ENCODE measurements around the gene ERCC2. TPM values are rescaled to one million over a fixed set of nuclear protein-coding genes. Genes with fewer than 3 reads are reported as not detected.
"Not testable (repeated sequence)": the region's sequence is repeated elsewhere in the genome, so short reads cannot be mapped to it uniquely, and the experiment has no call there.

The ERCC2 gene
- total RNA-seq, 2 donors from 2014 or later, result 18.1 to 44.0 TPM

- no peak for ATAC-seq
- H3K27ac Mint-ChIP-seq, result no peak overlapping the region
These were observed 22.6 kb downstream of the ERCC2 start for GRCh38 chr19:45347570-45348366.

DNA sequence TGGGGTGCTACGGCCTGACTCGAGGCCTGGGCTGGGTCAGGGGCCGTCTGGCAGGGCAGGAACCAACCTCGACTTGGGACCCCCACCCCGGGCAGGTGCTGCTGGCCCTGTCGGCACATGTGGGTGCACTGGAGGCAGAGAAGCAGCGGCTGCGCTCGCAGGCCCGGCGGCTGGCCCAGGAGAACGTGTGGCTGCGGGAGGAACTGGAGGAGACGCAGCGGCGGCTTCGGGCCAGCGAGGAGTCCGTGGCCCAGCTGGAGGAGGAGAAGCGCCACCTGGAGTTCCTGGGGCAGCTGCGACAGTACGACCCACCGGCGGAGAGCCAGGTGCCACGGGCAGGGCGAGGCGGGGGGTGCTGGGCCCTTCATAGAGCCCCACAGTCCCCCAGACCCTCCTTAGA is 23.9 kb downstream of the ERCC2 start:
- ATAC-seq, result no peak
- Mint-ChIP-seq H3K27ac (no peak overlapping the region), H3K9me3 (no peaks in the 10 kb centered on the region), H3K27me3 (peaks cover 0 to 6% of the 10 kb centered on the region in 2 donors), H3K36me3 (no peaks in the 10 kb centered on the region), H3K4me1 (ENCODE audit: low read depth in 2 of 2) (no peaks in the 10 kb centered on the region), H3K4me3 (no peak overlapping the region)
- DNase-seq (ENCODE audit: low spot score), result no peak

More at GRCh38 chr19:45347570-45348366, 22.6 kb downstream of the ERCC2 start:
- Mint-ChIP-seq H3K9me3 (no peaks in the 10 kb centered on the region), H3K4me1 (ENCODE audit: low read depth in 2 of 2) (no peaks in the 10 kb centered on the region), H3K27me3 (peaks cover 0 to 6% of the 10 kb centered on the region in 2 donors), H3K36me3 (no peaks in the 10 kb centered on the region), H3K4me3 (no peak overlapping the region)
- no peak for DNase-seq (ENCODE audit: low spot score)

- Mint-ChIP-seq H3K27ac (no peak overlapping the region), H3K36me3 (no peaks in the 10 kb centered on the region), H3K4me1 (ENCODE audit: low read depth in 2 of 2) (no peaks in the 10 kb centered on the region), H3K9me3 (no peaks in the 10 kb centered on the region), H3K4me3 (no peak overlapping the region), H3K27me3 (peaks cover 0 to 6% of the 10 kb centered on the region in 2 donors)
- no peak for DNase-seq (ENCODE audit: low spot score)
- no peak for ATAC-seq
These were observed 24.9 kb downstream of the ERCC2 start for GRCh38 chr19:45345506-45345860.

- H3K4me1 Mint-ChIP-seq (ENCODE audit: low read depth in 2 of 2), result peaks cover 0 to 3% of the 10 kb centered on the region in 2 donors
- H3K27me3 Mint-ChIP-seq, result peaks cover 6 to 10% of the 10 kb centered on the region in 2 donors
- no peak overlapping the region for H3K4me3 Mint-ChIP-seq
- DNase-seq (ENCODE audit: low spot score) (no peak), ATAC-seq (no peak)
- no peaks in the 10 kb centered on the region for H3K36me3 Mint-ChIP-seq
- H3K27ac Mint-ChIP-seq, result no peak overlapping the region
- no peaks in the 10 kb centered on the region for H3K9me3 Mint-ChIP-seq
These were observed 25.5 kb downstream of the ERCC2 start for GRCh38 chr19:45344621-45345505.

GRCh38 chr19:45342911-45343310 is 27.5 kb downstream of the ERCC2 start:
- Mint-ChIP-seq H3K9me3 (no peaks in the 10 kb centered on the region), H3K4me1 (ENCODE audit: low read depth in 2 of 2) (peaks cover 5 to 7% of the 10 kb centered on the region in 2 donors), H3K4me3 (no peak overlapping the region), H3K27ac (no peak overlapping the region), H3K36me3 (no peaks in the 10 kb centered on the region), H3K27me3 (peaks cover 8 to 17% of the 10 kb centered on the region in 2 donors)
- ATAC-seq, result no peak
- DNase-seq (ENCODE audit: low spot score), result no peak

- no peak overlapping the region for H3K4me3 Mint-ChIP-seq
- peaks cover 8 to 15% of the 10 kb centered on the region in 2 donors for H3K27me3 Mint-ChIP-seq
These were observed 29.4 kb downstream of the ERCC2 start for GRCh38 chr19:45340899-45341453.

GRCh38 chr19:45340232-45340898 is 30.0 kb downstream of the ERCC2 start, which contains the start of gene KLC3:
TSS of gene KLC3 (plus strand) at chr19:45340750. CDS start at chr19:45345542, 4,792 bp downstream.
- peaks cover 8 to 14% of the 10 kb centered on the region in 2 donors for H3K27me3 Mint-ChIP-seq
- peak in 1 of 2 donors; percentile 56 for ATAC-seq
- peaks cover 5 to 7% of the 10 kb centered on the region in 2 donors for H3K4me1 Mint-ChIP-seq (ENCODE audit: low read depth in 2 of 2)
- H3K36me3 Mint-ChIP-seq, result no peaks in the 10 kb centered on the region
- peak within 1 kb of the TSS; percentile 75 for H3K4me3 Mint-ChIP-seq
- DNase-seq (ENCODE audit: low spot score), result no peak
- H3K27ac Mint-ChIP-seq, result no peak within 1 kb of the TSS
- H3K9me3 Mint-ChIP-seq, result no peaks in the 10 kb centered on the region

More at GRCh38 chr19:45340899-45341453, 29.4 kb downstream of the ERCC2 start:
- no peak for DNase-seq (ENCODE audit: low spot score)
- peaks cover 5 to 7% of the 10 kb centered on the region in 2 donors for H3K4me1 Mint-ChIP-seq (ENCODE audit: low read depth in 2 of 2)
- no peaks in the 10 kb centered on the region for H3K9me3 Mint-ChIP-seq
- no peak for ATAC-seq
- H3K36me3 Mint-ChIP-seq, result no peaks in the 10 kb centered on the region
- H3K27ac Mint-ChIP-seq, result no peak overlapping the region

DNA sequence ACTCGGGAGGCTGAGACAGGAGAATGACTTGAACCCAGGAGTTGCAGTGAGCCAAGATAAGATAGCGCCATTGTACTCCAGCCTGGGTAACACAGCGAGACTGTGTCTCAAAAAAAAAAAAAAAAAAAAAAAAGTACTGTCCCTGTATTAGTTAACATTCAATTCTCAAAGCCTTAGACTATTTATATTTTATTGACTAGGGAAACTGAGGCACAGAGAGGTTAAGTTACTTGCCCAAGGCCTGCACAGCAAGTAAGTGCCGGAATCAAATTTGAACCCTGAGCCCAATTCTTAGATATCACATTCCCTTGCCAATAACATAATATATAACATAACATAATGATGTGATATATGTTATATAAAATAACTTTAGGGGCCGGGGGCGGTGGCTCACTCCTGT is 30.7 kb downstream of the ERCC2 start:
- Mint-ChIP-seq H3K27ac (no peak overlapping the region), H3K9me3 (no peaks in the 10 kb centered on the region), H3K4me1 (ENCODE audit: low read depth in 2 of 2) (peaks cover 5 to 7% of the 10 kb centered on the region in 2 donors), H3K4me3 (peak overlapping the region; percentile 75), H3K27me3 (peaks cover 8 to 11% of the 10 kb centered on the region in 2 donors), H3K36me3 (no peaks in the 10 kb centered on the region)
- DNase-seq (ENCODE audit: low spot score) (no peak), ATAC-seq (no peak)

DNA sequence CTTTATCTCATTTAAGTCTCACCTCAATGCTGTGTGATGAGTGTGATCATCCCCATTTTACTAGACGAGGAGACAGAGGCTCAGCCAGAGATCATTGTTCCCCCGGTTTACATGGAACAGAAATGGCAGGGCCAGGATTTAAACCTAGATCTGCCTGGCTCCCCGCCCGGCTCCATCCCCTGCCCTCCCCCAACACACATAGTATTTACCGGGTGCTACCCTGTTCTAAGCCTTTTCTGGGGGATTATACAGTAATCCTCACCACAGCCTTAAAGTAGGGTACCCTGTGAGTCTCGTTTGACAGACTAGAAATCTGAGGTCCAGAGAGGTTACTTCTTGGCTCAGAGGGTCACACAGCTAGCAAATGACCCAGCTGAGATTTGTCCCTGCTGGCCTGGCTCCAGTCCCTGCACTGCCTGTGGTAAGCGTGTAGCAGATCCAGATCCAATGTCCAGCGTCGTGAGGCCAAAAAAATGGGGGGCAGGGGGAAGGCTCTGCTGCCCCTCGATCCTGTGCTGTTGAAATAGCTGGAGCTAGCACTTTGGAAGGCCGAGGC is 33.6 kb downstream of the ERCC2 start:
- Mint-ChIP-seq H3K4me1 (ENCODE audit: low read depth in 2 of 2) (peaks cover 5 to 7% of the 10 kb centered on the region in 2 donors), H3K9me3 (no peaks in the 10 kb centered on the region), H3K4me3 (no peak overlapping the region), H3K27ac (no peak overlapping the region), H3K36me3 (no peaks in the 10 kb centered on the region), H3K27me3 (peaks cover 8 to 11% of the 10 kb centered on the region in 2 donors)
- DNase-seq (ENCODE audit: low spot score) (no peak), ATAC-seq (no peak)

- not testable (repeated sequence) for H3K27ac Mint-ChIP-seq; DNase-seq (ENCODE audit: low spot score); H3K9me3 Mint-ChIP-seq; H3K4me3 Mint-ChIP-seq; H3K36me3 Mint-ChIP-seq; H3K4me1 Mint-ChIP-seq (ENCODE audit: low read depth in 2 of 2); ATAC-seq; H3K27me3 Mint-ChIP-seq
These were observed 35.5 kb downstream of the ERCC2 start for GRCh38 chr19:45334881-45335280.

GRCh38 chr19:45333609-45334303 is 36.6 kb downstream of the ERCC2 start:
- H3K36me3 Mint-ChIP-seq, result no peaks in the 10 kb centered on the region
- H3K27ac Mint-ChIP-seq, result no peak overlapping the region
- H3K4me3 Mint-ChIP-seq, result no peak overlapping the region
- H3K9me3 Mint-ChIP-seq, result no peaks in the 10 kb centered on the region
- peaks cover 4 to 5% of the 10 kb centered on the region in 2 donors for H3K4me1 Mint-ChIP-seq (ENCODE audit: low read depth in 2 of 2)
- H3K27me3 Mint-ChIP-seq, result peaks cover 0 to 3% of the 10 kb centered on the region in 2 donors
- DNase-seq (ENCODE audit: low spot score) (no peak), ATAC-seq (no peak)

GRCh38 chr19:45331411-45331810 is 39.0 kb downstream of the ERCC2 start:
- ATAC-seq (no peak), DNase-seq (ENCODE audit: low spot score) (no peak)
- peaks cover 0 to 1% of the 10 kb centered on the region in 2 donors for H3K4me1 Mint-ChIP-seq (ENCODE audit: low read depth in 2 of 2)
- H3K9me3 Mint-ChIP-seq, result no peaks in the 10 kb centered on the region
- H3K27ac Mint-ChIP-seq, result no peak overlapping the region
- no peaks in the 10 kb centered on the region for H3K36me3 Mint-ChIP-seq
- no peak overlapping the region for H3K4me3 Mint-ChIP-seq
- H3K27me3 Mint-ChIP-seq, result peaks cover 0 to 3% of the 10 kb centered on the region in 2 donors

Measured in natural killer cell treated with Interleukin-12 subunit alpha and Interleukin-12 subunit beta and Interleukin-15 and Interleukin-18, amount 100 ng/mL, for 72 hours (primary cell).